ENCODE data around the gene CASR.

The CASR gene

GRCh38 chr3:122305818-122306621 lies 122.6 kb downstream of the CASR start:
- no peak for TF ChIP-seq ZNF8 (CRISPR knock-in tag; IDR thresholded peaks at IDR 0.05)
- TF ChIP-seq GLIS3 (CRISPR knock-in tag; IDR thresholded peaks at IDR 0.05), result no peak
- no peak for TF ChIP-seq ZFP3 (CRISPR knock-in tag; IDR thresholded peaks at IDR 0.05)
- ATAC-seq, result peak; percentile 53; the same call in 2 of the 3 replicates

DNA sequence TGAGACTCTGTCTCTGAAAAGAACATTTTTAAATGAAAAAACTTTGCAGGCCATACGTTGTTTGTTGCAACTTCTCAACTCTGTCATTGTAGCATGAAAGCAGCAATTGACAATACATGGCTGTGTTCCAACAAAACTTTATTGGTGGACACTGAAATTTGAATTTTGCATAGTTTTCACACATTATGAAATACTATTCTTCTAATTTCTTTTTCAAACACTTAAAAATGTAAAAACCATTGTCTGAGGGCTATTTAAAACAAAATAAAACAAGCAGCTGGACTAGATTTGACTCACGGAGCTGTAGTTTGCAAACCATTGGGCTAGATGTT lies 123.1 kb downstream of the CASR start:
- ATAC-seq, result no peak
- no peak for TF ChIP-seq ZNF70 (CRISPR knock-in tag; IDR thresholded peaks at IDR 0.05)
- no peak for TF ChIP-seq PPARA (CRISPR knock-in tag; IDR thresholded peaks at IDR 0.05; ENCODE audit: borderline replicate concordance)
- no peak for TF ChIP-seq ZNF565 (CRISPR knock-in tag; conservative IDR thresholded peaks at IDR 0.05; ENCODE audit: low read depth)
- no peak for TF ChIP-seq SNAI2 (CRISPR knock-in tag; IDR thresholded peaks at IDR 0.05)
- TF ChIP-seq OSR1 (CRISPR knock-in tag; IDR thresholded peaks at IDR 0.05), result no peak
- no peak for TF ChIP-seq TOX (CRISPR knock-in tag; IDR thresholded peaks at IDR 0.05; ENCODE audit: borderline replicate concordance)
- TF ChIP-seq, protein P1, sequence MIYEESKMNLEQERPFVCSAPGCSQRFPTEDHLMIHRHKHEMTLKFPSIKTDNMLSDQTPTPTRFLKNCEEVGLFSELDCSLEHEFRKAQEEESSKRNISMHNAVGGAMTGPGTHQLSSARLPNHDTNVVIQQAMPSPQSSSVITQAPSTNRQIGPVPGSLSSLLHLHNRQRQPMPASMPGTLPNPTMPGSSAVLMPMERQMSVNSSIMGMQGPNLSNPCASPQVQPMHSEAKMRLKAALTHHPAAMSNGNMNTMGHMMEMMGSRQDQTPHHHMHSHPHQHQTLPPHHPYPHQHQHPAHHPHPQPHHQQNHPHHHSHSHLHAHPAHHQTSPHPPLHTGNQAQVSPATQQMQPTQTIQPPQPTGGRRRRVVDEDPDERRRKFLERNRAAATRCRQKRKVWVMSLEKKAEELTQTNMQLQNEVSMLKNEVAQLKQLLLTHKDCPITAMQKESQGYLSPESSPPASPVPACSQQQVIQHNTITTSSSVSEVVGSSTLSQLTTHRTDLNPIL (CRISPR knock-in tag; IDR thresholded peaks at IDR 0.05; ENCODE audit: low read depth), result no peak
- TF ChIP-seq, protein P2, sequence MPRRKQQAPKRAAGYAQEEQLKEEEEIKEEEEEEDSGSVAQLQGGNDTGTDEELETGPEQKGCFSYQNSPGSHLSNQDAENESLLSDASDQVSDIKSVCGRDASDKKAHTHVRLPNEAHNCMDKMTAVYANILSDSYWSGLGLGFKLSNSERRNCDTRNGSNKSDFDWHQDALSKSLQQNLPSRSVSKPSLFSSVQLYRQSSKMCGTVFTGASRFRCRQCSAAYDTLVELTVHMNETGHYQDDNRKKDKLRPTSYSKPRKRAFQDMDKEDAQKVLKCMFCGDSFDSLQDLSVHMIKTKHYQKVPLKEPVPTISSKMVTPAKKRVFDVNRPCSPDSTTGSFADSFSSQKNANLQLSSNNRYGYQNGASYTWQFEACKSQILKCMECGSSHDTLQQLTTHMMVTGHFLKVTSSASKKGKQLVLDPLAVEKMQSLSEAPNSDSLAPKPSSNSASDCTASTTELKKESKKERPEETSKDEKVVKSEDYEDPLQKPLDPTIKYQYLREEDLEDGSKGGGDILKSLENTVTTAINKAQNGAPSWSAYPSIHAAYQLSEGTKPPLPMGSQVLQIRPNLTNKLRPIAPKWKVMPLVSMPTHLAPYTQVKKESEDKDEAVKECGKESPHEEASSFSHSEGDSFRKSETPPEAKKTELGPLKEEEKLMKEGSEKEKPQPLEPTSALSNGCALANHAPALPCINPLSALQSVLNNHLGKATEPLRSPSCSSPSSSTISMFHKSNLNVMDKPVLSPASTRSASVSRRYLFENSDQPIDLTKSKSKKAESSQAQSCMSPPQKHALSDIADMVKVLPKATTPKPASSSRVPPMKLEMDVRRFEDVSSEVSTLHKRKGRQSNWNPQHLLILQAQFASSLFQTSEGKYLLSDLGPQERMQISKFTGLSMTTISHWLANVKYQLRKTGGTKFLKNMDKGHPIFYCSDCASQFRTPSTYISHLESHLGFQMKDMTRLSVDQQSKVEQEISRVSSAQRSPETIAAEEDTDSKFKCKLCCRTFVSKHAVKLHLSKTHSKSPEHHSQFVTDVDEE (CRISPR knock-in tag; IDR thresholded peaks at IDR 0.05), result no peak
- no peak for TF ChIP-seq ZC3H10 (CRISPR knock-in tag; IDR thresholded peaks at IDR 0.05)
- TF ChIP-seq CSRNP3 (CRISPR knock-in tag; IDR thresholded peaks at IDR 0.05), result no peak
- no peak for TF ChIP-seq RARB (CRISPR knock-in tag; IDR thresholded peaks at IDR 0.05)
- no peak for TF ChIP-seq BACH2 (CRISPR knock-in tag; IDR thresholded peaks at IDR 0.05; ENCODE audit: borderline replicate concordance)
- no peak for TF ChIP-seq CSDC2 (CRISPR knock-in tag; IDR thresholded peaks at IDR 0.05)
- no peak for TF ChIP-seq PATZ1 (CRISPR knock-in tag; IDR thresholded peaks at IDR 0.05; ENCODE audit: borderline replicate concordance)

DNA sequence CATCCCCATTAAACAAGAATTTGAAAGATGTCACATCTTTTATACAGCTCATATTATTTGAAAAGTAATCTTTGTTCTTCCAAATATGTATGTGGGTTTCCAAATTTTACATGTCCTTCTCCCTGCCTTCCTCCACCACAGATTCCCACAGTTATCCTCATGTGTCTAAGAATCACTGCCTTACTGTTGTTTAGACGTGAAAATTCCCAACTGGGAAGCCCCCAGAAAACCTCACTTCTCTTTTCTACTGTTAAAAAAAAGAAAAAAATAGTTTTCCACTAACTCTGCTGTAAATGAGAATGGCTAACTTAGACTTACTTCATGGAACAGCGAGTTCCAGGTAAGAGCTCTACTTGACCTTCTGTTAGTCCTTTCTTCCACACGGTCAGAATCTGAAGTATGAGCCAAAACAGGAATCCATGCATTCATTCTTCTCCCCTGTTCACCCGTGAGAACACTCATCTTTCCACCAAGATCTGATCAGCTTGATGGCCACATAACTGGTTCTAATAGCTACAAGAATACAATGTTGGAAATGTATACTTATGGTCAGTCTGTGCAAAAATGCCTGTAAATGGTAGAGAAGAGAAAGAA lies 123.7 kb downstream of the CASR start:
- no peak for TF ChIP-seq RARB (CRISPR knock-in tag; IDR thresholded peaks at IDR 0.05)
- TF ChIP-seq TOX (CRISPR knock-in tag; IDR thresholded peaks at IDR 0.05; ENCODE audit: borderline replicate concordance), result no peak
- TF ChIP-seq ISL1 (CRISPR knock-in tag; IDR thresholded peaks at IDR 0.05), result no peak
- TF ChIP-seq ZFP30 (CRISPR knock-in tag; IDR thresholded peaks at IDR 0.05), result no peak
- no peak for TF ChIP-seq GLIS3 (CRISPR knock-in tag; IDR thresholded peaks at IDR 0.05)
- no peak for TF ChIP-seq ZNF8 (CRISPR knock-in tag; IDR thresholded peaks at IDR 0.05)
- TF ChIP-seq BACH2 (CRISPR knock-in tag; IDR thresholded peaks at IDR 0.05; ENCODE audit: borderline replicate concordance), result no peak
- TF ChIP-seq, protein P2 (CRISPR knock-in tag; IDR thresholded peaks at IDR 0.05), result no peak
- no peak for TF ChIP-seq CSDC2 (CRISPR knock-in tag; IDR thresholded peaks at IDR 0.05)
- TF ChIP-seq CSRNP3 (CRISPR knock-in tag; IDR thresholded peaks at IDR 0.05), result no peak
- TF ChIP-seq ZNF565 (CRISPR knock-in tag; conservative IDR thresholded peaks at IDR 0.05; ENCODE audit: low read depth), result no peak
- TF ChIP-seq, protein P1 (CRISPR knock-in tag; IDR thresholded peaks at IDR 0.05; ENCODE audit: low read depth), result no peak
- ATAC-seq, result no peak
